ENCODE results near the gene RASGRF2.
"Not testable (repeated sequence)": the region's sequence is repeated elsewhere in the genome, so short reads cannot be mapped to it uniquely, and the experiment has no call there.

GRCh38 chr5:81053282-81053681, 93.1 kb downstream of the RASGRF2 start:
- not testable (repeated sequence) for TF ChIP-seq CTCF, POLR2A (IDR thresholded peaks at IDR 0.05)
